A673 (cell line): ENCODE data around the gene STIM1. TPM values are rescaled to one million over a fixed set of nuclear protein-coding genes. Genes with fewer than 3 reads are reported as not detected.

Source experiments
- BruUV-seq: library from RNA; stranded (reverse); fragments of 400-500 nt; replicated peaks from 2 replicates; lab custom pipeline; 2021; lab: Mats Ljungman, UMichigan
- CTCF ChIA-PET: fragments of 300-600 bp; sonication (Branson Sonifier 250); formaldehyde crosslinking; loops from one replicate; lab custom pipeline; 2022; ENCODE audit warnings: antibody characterized with exemption; lab: Charles Lee
- POLR2A ChIA-PET: fragments of 300-600 bp; sonication (Branson Sonifier 250); formaldehyde crosslinking; loops from one replicate; lab custom pipeline; 2022; ENCODE audit warnings: antibody characterized with exemption; ENCODE audit not compliant: low non-redundant PET; lab: Charles Lee
- DNase-seq: peaks from one replicate; pipeline ENCODE4 v3.0.0-alpha.2; 2015; ENCODE audit warnings: low spot score
- H3K27ac ChIP-seq: fragments of 200-600 bp; sonication (generic); 2 replicates; pipeline ENCODE4 v1.5.1; 2016; ENCODE audit warnings: mixed run types, low read depth, mild to moderate bottlenecking, mixed read lengths, antibody characterized with exemption, low read length; ENCODE audit not compliant: poor library complexity, severe bottlenecking
- H3K27me3 ChIP-seq: fragments of 200-600 bp; sonication (generic); replicated peaks from 2 replicates; pipeline ENCODE4 v1.6.1; 2017; ENCODE audit warnings: mixed run types, low read depth, mild to moderate bottlenecking, mixed read lengths, antibody characterized with exemption, low read length; ENCODE audit not compliant: insufficient read depth, poor library complexity
- H3K36me3 ChIP-seq: fragments of 200-600 bp; sonication (generic); 2 replicates; pipeline ENCODE4 v1.6.1; 2016; ENCODE audit warnings: mixed run types, mild to moderate bottlenecking, mixed read lengths, antibody characterized with exemption, low read length; ENCODE audit not compliant: insufficient read depth, poor library complexity, severe bottlenecking
- H3K4me1 ChIP-seq: fragments of 200-600 bp; sonication (generic); 2 replicates; pipeline ENCODE4 v1.6.1; 2017; ENCODE audit warnings: mixed run types, mild to moderate bottlenecking, mixed read lengths, antibody characterized with exemption, low read length; ENCODE audit not compliant: insufficient read depth, poor library complexity, severe bottlenecking
- H3K4me3 ChIP-seq: fragments of 200-600 bp; sonication (generic); 2 replicates; pipeline ENCODE4 v1.5.1; 2016; ENCODE audit warnings: low read depth, mixed run types, mild to moderate bottlenecking, mixed read lengths, low read length; ENCODE audit not compliant: poor library complexity, severe bottlenecking
- H3K9me3 ChIP-seq: fragments of 200-600 bp; sonication (generic); 2 replicates; pipeline ENCODE4 v1.6.1; 2016; ENCODE audit warnings: mixed run types, low read depth, mild to moderate bottlenecking, mixed read lengths, antibody characterized with exemption, low read length; ENCODE audit not compliant: poor library complexity, severe bottlenecking
- EZH2 ChIP-seq: fragments of 200-600 bp; sonication (generic); IDR thresholded peaks from 2 replicates; pipeline ENCODE4 v1.6.1; 2017; ENCODE audit warnings: borderline replicate concordance, low read depth, mild to moderate bottlenecking, mixed read lengths, antibody characterized with exemption, low read length; ENCODE audit not compliant: poor library complexity, severe bottlenecking
- intact Hi-C: fragments of 100-400 bp; cut with micrococcal nuclease; formaldehyde crosslinking; loops from one replicate; pipeline ENCODE4 v1.10.0; 2022; ENCODE audit not compliant: unreplicated experiment
- total RNA-seq: library from RNA; stranded (reverse); gene quantifications from 2 replicates; pipeline ENCODE4 v1.2.3, GENCODE V29; 2021
- TF ChIP-seq, protein P1 (sequence below): fragments of 300-800, 200-600 bp; sonication (generic); conservative IDR thresholded peaks from 2 replicates; pipeline ENCODE4 v1.5.1; 2017; ENCODE audit warnings: low read depth, mild to moderate bottlenecking, antibody characterized with exemption, low read length, moderate library complexity, mixed read lengths

The STIM1 gene
- total RNA-seq, 1 experiment from 2014 or later: 14.2 TPM

DNA sequence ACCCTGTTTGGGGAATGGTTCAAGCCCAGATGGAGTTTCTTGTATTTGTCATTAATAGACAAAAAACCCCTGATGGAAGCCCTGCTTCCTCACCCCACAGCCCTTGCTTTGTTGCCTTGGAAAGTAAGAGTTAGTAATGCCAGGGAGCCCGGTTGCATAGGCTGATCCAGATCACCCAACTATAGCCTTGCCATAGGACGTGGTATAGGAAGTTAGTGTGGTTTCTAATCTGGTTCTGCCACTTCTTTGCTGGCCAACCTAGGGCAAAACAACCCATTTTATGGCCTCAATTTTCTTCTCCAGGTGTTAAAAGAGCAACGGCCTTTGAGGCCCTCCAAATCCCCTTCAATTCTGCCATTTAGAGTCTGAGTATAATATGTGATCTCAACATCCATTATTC, 97.9 kb downstream of the STIM1 start:
- no peak overlapping the region for H3K4me3 ChIP-seq
- POLR2A ChIA-PET: no interaction called here
- no peaks in the 10 kb centered on the region for H3K4me1 ChIP-seq
- BruUV-seq: no TSS peak
- intact Hi-C loops: no loop called here
- H3K27ac ChIP-seq: no peak overlapping the region
- no peaks in the 10 kb centered on the region for H3K36me3 ChIP-seq
- CTCF ChIA-PET: no interaction called here
- DNase-seq: no peak
- no peaks in the 10 kb centered on the region for H3K27me3 ChIP-seq
- H3K9me3 ChIP-seq: no peaks in the 10 kb centered on the region
- TF ChIP-seq, protein P1, sequence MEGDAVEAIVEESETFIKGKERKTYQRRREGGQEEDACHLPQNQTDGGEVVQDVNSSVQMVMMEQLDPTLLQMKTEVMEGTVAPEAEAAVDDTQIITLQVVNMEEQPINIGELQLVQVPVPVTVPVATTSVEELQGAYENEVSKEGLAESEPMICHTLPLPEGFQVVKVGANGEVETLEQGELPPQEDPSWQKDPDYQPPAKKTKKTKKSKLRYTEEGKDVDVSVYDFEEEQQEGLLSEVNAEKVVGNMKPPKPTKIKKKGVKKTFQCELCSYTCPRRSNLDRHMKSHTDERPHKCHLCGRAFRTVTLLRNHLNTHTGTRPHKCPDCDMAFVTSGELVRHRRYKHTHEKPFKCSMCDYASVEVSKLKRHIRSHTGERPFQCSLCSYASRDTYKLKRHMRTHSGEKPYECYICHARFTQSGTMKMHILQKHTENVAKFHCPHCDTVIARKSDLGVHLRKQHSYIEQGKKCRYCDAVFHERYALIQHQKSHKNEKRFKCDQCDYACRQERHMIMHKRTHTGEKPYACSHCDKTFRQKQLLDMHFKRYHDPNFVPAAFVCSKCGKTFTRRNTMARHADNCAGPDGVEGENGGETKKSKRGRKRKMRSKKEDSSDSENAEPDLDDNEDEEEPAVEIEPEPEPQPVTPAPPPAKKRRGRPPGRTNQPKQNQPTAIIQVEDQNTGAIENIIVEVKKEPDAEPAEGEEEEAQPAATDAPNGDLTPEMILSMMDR: no peak
- no peak for TF ChIP-seq EZH2

DNA sequence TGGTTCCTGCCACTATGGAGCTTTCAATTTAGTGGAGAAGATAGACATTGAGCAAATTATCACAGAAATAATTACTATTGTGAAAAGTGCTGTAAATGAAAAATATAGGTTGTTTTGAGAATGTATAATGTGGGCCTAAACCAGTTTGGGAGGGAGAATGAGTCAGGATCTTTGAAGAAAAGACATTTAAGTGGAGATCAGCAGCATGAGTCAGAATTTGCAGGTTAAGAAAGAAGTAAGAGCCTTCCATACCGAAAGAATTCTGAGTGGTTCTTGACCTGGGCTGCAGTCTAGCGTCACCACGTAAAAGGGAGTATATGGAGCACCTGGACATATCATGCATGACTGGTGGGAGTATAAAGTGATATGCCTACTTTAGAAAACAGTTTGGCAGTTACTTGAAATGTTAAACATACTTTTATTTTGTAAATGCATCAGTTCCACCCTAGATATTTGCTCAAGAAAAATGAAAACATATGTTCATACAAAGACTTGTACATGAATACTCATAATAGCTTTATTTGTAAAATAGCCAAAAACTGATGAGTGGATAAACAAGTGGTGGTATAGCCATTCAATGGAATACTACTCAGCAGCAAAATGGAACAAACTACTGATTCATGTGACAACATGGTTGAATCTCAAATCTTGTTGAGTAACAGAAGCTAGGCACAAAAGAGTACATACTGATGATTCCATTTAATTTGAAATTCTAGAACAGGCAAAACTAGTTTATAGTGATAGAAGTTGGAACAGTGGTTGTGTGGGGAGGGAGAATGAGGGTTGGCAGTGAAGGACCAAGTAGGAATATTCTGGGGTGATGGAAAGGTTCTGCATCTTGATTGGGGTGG, 99.2 kb downstream of the STIM1 start:
- Histone ChIP-seq H3K27me3 (no peaks in the 10 kb centered on the region), H3K4me3 (no peak overlapping the region), H3K36me3 (no peaks in the 10 kb centered on the region), H3K27ac (no peak overlapping the region), H3K9me3 (no peaks in the 10 kb centered on the region), H3K4me1 (peaks cover 5% of the 10 kb centered on the region)
- no TSS peak for BruUV-seq
- ChIA-PET CTCF (no interaction called here), POLR2A (no interaction called here)
- intact Hi-C loops: no loop called here
- TF ChIP-seq, protein P1: no peak
- TF ChIP-seq EZH2: no peak
- no peak for DNase-seq

DNA sequence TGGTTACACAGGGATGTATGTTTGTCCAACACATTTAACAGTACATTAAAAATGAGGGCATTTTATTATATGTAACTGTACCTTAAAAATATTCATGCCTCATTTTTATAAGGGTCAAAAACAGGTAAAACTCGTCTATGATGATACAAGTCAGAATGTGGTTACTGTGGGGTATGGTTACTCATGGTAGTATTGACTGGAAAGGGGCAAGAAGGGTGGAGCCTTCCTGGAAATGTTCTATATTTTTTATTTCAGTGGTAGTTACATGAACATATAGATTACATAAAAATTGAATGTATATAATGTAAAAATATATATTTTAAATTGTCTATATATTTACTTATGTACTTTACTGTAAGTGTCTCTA, 99.8 kb downstream of the STIM1 start:
- Histone ChIP-seq H3K9me3 (no peaks in the 10 kb centered on the region), H3K36me3 (no peaks in the 10 kb centered on the region), H3K27ac (no peak overlapping the region), H3K4me3 (no peak overlapping the region), H3K27me3 (no peaks in the 10 kb centered on the region), H3K4me1 (peaks cover 5% of the 10 kb centered on the region)
- no TSS peak for BruUV-seq
- ChIA-PET CTCF (no interaction called here), POLR2A (no interaction called here)
- no peak for TF ChIP-seq EZH2
- TF ChIP-seq, protein P1: no peak
- no peak for DNase-seq
- intact Hi-C loops: no loop called here
